ACC112 (cell line): ENCODE data around the gene PPP1CA.
A peak's percentile ranks its signal among the peaks of the same experiment; 100 is the strongest.
"Not testable (repeated sequence)": the region's sequence is repeated elsewhere in the genome, so short reads cannot be mapped to it uniquely, and the experiment has no call there.

Source experiments
- H2AFZ ChIP-seq: fragments of 200-600 bp; sonication (generic); one replicate; pipeline ENCODE4 v1.6.0; 2017; ENCODE audit warnings: antibody characterized with exemption, low read length; ENCODE audit not compliant: unreplicated experiment
- H3K27ac ChIP-seq: fragments of 200-600 bp; sonication (generic); 2 replicates; pipeline ENCODE4 v1.5.1; 2014; ENCODE audit warnings: low read depth, mild to moderate bottlenecking, antibody characterized with exemption, low read length, moderate library complexity
- H3K27me3 ChIP-seq: fragments of 200-600 bp; sonication (generic); 2 replicates; pipeline ENCODE4 v1.6.1; 2014; ENCODE audit warnings: mild to moderate bottlenecking, antibody characterized with exemption, low read length, moderate library complexity, mixed read lengths; ENCODE audit not compliant: insufficient read depth
- H3K36me3 ChIP-seq: fragments of 200-600 bp; sonication (generic); 2 replicates; pipeline ENCODE4 v1.6.1; 2016; ENCODE audit warnings: mild to moderate bottlenecking, antibody characterized with exemption, low read length, moderate library complexity, mixed read lengths; ENCODE audit not compliant: insufficient read depth
- H3K4me1 ChIP-seq: fragments of 200-600 bp; sonication (generic); one replicate; pipeline ENCODE4 v1.6.1; 2016; ENCODE audit warnings: low read length, mixed read lengths; ENCODE audit not compliant: insufficient read depth, unreplicated experiment, control insufficient read depth
- H3K4me3 ChIP-seq: fragments of 200-600 bp; sonication (generic); 2 replicates; pipeline ENCODE4 v1.5.1; 2014; ENCODE audit warnings: mild to moderate bottlenecking, low read depth, low read length
- H3K79me2 ChIP-seq: fragments of 200-600 bp; sonication (generic); one replicate; pipeline ENCODE4 v1.6.0; 2016; ENCODE audit warnings: low read length; ENCODE audit not compliant: control insufficient read depth, unreplicated experiment, insufficient read depth

The PPP1CA gene

GRCh38 chr11:67432655-67433349 is 31.1 kb upstream of the PPP1CA start:
- Histone ChIP-seq H3K27me3 (no peaks in the 10 kb centered on the region), H3K4me1 (peaks cover 8% of the 10 kb centered on the region), H2AFZ (no peak overlapping the region), H3K79me2 (peaks cover 16% of the 10 kb centered on the region), H3K36me3 (no peaks in the 10 kb centered on the region), H3K4me3 (no peak overlapping the region), H3K27ac (no peak overlapping the region)

- H3K36me3 ChIP-seq = no peaks in the 10 kb centered on the region
- H3K4me1 ChIP-seq = peaks cover 8% of the 10 kb centered on the region
- H3K79me2 ChIP-seq = peaks cover 16% of the 10 kb centered on the region
- H2AFZ ChIP-seq = no peak overlapping the region
- H3K27me3 ChIP-seq = no peaks in the 10 kb centered on the region
- H3K4me3 ChIP-seq = no peak overlapping the region
- H3K27ac ChIP-seq = no peak overlapping the region
Observed at GRCh38 chr11:67431346-67432249, 29.9 kb upstream of the PPP1CA start.

DNA sequence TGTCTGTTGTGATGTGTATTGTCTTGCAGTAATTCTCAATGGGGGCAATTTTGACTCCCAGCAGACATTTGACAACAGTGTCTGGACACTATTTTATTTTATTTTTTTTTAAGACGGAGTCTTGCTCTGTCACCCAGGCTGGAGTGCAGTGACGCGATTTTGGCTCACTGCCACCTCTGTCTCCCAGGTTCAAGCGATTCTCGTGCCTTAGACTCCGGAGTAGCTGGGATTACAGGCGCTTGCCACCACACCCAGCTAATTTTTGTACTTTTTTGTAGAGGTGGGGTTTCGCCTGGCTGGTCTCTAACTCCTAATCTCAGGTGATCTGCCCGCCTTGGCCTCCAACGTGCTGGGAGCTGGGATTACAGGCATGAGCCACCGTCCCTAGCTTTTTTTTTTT is 28.1 kb upstream of the PPP1CA start:
- H3K36me3 ChIP-seq = no peaks in the 10 kb centered on the region
- peak overlapping the region; percentile 88 for H3K4me3 ChIP-seq
- peaks cover 16% of the 10 kb centered on the region for H3K79me2 ChIP-seq
- peaks cover 8% of the 10 kb centered on the region for H3K4me1 ChIP-seq
- H3K27ac ChIP-seq = no peak overlapping the region
- no peaks in the 10 kb centered on the region for H3K27me3 ChIP-seq
- no peak overlapping the region for H2AFZ ChIP-seq

DNA sequence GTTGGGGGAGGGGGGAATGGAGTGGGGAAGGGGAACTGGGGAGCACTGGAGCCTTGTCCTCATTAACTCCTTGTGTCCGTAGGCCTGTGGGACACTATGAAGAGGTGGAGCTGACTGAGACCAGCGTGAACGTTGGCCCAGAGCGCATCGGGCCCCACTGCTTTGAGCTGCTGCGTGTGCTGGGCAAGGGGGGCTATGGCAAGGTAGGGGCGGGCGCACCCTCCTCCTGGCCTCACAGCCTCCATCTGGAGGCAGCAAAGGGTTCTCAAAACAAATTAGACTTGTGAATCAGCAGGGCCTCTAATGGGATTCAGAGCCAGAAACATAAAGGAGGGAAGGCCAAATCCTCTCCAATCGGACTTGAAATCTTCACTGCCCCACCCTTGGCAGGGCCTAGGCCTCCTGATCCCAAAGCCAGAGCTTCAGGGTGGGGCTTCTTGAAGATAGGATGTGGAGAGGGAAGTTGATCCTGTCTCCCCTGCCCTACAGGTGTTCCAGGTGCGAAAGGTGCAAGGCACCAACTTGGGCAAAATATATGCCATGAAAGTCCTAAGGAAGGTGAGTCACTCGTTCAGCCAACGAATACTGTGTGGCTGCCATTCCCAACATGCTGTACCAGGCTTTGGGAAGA is 27.5 kb upstream of the PPP1CA start:
- H2AFZ ChIP-seq = no peak overlapping the region
- H3K4me3 ChIP-seq = peak overlapping the region; percentile 88
- H3K27ac ChIP-seq = peak overlapping the region; percentile 13; the same call in 1 of the 2 replicates
- H3K4me1 ChIP-seq = peaks cover 8% of the 10 kb centered on the region
- H3K36me3 ChIP-seq = no peaks in the 10 kb centered on the region
- no peaks in the 10 kb centered on the region for H3K27me3 ChIP-seq
- peaks cover 16% of the 10 kb centered on the region for H3K79me2 ChIP-seq

DNA sequence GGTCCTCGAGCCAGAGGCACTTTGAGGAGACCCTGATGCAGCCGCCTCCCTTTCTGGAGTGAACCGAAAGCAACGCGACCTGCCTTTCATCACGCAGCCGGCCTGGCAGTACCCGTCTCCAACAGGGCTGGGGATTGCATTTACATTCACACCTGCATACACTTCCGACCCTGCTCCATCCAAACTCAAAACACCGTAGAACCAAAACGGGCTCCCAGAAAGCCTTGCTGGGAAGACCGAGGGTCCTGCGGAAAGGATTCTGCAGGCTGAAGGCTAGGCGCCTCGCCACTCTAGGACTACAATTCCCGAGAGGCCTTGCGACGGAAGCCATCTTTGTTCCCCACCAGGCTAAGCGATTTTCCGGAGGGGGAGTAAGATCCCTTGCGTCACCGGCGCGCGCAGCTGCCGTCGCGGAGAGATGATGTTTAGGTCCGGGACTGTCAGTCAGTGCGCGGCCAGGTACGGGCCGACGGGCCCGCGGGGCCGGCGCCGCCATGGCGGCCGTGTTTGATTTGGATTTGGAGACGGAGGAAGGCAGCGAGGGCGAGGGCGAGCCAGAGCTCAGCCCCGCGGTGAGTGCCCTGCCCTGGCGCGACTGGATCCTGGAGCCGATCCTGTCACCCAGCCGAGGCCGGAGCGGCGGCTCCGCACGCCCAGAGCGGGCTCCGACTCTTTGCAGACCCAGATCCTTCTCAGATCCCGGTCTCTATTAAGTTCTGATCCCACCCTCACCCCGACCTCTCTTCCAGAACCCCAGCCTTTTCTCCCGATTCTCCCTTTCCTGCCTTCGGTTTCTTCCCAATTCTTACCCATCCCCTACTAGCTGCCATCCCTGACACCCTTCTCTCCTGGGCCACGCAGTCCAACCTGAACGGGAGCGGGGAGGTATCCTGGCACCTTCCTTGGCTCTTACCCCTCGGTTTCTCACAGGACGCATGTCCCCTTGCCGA is 26.7 kb upstream of the PPP1CA start, which contains the start of gene RPS6KB2:
TSS of gene RPS6KB2 (plus strand) at position 443 of the 950 bp plus-strand sequence. CDS start at position 495, 52 bp downstream.
- Histone ChIP-seq H3K79me2 (peaks cover 16% of the 10 kb centered on the region), H3K36me3 (no peaks in the 10 kb centered on the region), H3K27ac (peak within 1 kb of the TSS; percentile 13), H3K4me1 (peaks cover 8% of the 10 kb centered on the region), H3K27me3 (no peaks in the 10 kb centered on the region), H3K4me3 (peak within 1 kb of the TSS; percentile 88), H2AFZ (peak within 1 kb of the TSS; percentile 89)

- H3K27me3 ChIP-seq, H3K27ac ChIP-seq, H3K4me1 ChIP-seq, H3K36me3 ChIP-seq: not testable (repeated sequence)
- Histone ChIP-seq H2AFZ (peak overlapping the region; percentile 89), H3K4me3 (peak overlapping the region; percentile 88), H3K79me2 (peaks cover 16% of the 10 kb centered on the region)
Observed at GRCh38 chr11:67427364-67427859, 25.8 kb upstream of the PPP1CA start.

- Histone ChIP-seq H3K36me3 (no peaks in the 10 kb centered on the region), H3K4me3 (no peak overlapping the region), H3K4me1 (peaks cover 8% of the 10 kb centered on the region), H3K27me3 (no peaks in the 10 kb centered on the region), H3K27ac (no peak overlapping the region), H2AFZ (no peak overlapping the region), H3K79me2 (peaks cover 7% of the 10 kb centered on the region)
Observed at GRCh38 chr11:67423891-67424613, 22.4 kb upstream of the PPP1CA start.

DNA sequence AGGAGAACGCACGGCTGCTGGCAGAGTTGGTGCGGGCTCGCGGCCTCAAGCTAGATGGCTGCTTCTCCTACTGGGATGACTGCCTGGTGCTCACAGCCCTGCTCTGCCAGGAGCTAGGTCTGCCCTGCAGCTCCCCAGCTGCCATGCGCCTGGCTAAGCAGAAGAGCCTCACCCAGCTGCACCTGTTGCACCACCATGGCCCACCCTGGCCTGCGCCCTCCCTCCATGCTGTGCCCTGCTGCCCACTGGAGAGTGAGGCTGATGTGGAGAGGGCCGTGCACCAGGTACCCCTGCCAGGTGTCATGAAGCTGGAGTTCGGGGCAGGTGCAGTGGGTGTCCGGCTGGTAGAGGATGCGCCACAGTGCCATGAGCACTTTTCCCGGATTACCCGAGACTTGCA is 21.8 kb upstream of the PPP1CA start:
- no peak overlapping the region for H3K27ac ChIP-seq
- H2AFZ ChIP-seq = no peak overlapping the region
- peaks cover under 1% of the 10 kb centered on the region for H3K79me2 ChIP-seq
- no peak overlapping the region for H3K4me3 ChIP-seq
- H3K27me3 ChIP-seq = no peaks in the 10 kb centered on the region
- peaks cover 7% of the 10 kb centered on the region for H3K4me1 ChIP-seq
- no peaks in the 10 kb centered on the region for H3K36me3 ChIP-seq

DNA sequence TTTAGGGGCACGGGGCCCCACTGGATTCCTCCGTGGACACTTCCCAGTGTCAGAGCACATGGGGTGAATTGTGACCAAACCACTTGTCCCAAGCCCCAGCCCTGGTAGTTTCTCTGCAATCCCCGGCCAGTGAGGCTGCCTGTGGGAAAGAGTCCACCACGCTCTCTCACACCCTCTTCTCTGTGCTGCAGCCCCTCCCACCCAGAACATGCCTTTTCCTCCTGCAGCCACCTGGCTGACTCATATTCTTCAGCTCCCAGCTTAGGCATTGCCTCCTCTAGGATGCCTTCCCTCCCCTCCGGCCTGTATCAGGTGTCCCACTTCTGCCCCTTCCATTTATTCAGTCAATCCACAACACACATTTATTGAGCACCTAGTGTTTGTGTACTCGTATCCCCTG is 21.2 kb upstream of the PPP1CA start:
- H3K79me2 ChIP-seq = no peaks in the 10 kb centered on the region
- no peak overlapping the region for H2AFZ ChIP-seq
- no peak overlapping the region for H3K4me3 ChIP-seq
- peaks cover 7% of the 10 kb centered on the region for H3K4me1 ChIP-seq
- no peaks in the 10 kb centered on the region for H3K36me3 ChIP-seq
- H3K27ac ChIP-seq = no peak overlapping the region
- no peaks in the 10 kb centered on the region for H3K27me3 ChIP-seq
